Epithelial cell of prostate (primary cell): Measurements from ENCODE around the gene ISOC1.

Source experiments
- DNase-seq: peaks from one replicate; pipeline ENCODE4 v3.0.0-alpha.2; 2011; ENCODE audit warnings: low read depth, low spot score
- H3K27ac ChIP-seq: fragments of 450-650 bp; 2 replicates; pipeline ENCODE4 v1.5.1; 2017; ENCODE audit warnings: mild to moderate bottlenecking

Gene ISOC1

GRCh38 chr5:129122560-129122959, 28.0 kb downstream of the ISOC1 start:
- H3K27ac ChIP-seq, result no peak overlapping the region
- DNase-seq, result no peak

- DNase-seq, result no peak
- no peak overlapping the region for H3K27ac ChIP-seq
Measured at GRCh38 chr5:129124608-129125007, 30.1 kb downstream of the ISOC1 start.

DNA sequence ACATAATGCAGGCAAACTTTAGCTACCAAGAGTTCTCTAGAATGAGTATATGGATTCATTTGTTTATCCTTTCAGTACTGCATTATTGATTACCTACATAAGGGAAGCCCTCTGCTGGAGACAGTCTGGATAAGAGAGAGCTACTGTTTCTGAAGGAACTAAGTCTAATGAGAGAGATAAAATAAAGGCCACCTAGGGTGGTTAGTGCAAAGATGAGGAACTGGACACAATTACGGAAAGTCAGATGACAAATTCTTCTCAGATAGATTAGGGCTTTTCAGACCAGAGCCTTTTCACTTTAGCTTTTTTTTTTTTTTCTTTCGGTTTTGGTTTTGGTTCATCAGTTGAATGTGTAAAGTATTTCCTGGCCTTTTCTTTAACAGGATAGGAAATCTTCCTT, 31.3 kb downstream of the ISOC1 start:
- no peak for DNase-seq
- H3K27ac ChIP-seq, result no peak overlapping the region

DNA sequence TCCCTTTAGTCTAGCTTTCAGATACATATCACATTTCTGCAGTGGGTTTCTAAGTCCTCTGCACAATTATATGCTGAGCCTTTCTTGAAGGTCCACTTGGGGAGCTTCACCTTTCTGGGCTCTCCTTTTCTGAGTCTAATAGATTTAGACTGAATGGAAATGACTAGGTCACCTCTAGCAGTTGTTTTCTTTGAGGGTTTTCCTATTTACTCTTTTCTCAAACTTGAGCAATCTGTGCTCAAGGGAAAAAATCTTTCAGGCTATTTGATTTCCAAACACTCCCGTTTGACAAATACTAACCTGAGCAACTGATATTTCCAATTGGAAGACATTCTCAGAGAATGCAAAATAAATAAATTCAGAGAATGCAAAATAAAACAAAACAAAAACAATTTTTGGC, 39.0 kb downstream of the ISOC1 start:
- H3K27ac ChIP-seq, result no peak overlapping the region
- DNase-seq, result no peak

DNA sequence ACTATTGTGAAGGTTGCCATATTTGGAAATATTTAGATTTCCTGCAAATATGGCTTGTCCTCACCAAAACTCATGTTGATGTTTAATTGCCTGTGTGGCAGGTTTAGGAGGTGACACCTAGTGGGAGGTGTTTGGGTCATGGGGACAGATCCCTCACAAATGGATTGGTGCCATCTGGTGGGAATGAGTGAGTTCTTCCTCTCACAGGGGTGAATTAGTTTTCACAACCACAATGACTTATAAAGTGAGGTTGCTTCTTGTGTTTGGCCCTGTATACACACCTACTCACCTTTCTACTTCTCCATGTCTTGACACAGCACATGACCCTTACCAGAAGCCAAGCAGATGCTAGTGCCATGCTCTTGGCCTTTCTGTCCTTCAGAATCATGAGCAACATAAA, 41.1 kb downstream of the ISOC1 start:
- DNase-seq, result no peak
- H3K27ac ChIP-seq, result no peak overlapping the region

- no peak for DNase-seq
- no peak overlapping the region for H3K27ac ChIP-seq
Measured at GRCh38 chr5:129137637-129138036, 43.1 kb downstream of the ISOC1 start.

DNA sequence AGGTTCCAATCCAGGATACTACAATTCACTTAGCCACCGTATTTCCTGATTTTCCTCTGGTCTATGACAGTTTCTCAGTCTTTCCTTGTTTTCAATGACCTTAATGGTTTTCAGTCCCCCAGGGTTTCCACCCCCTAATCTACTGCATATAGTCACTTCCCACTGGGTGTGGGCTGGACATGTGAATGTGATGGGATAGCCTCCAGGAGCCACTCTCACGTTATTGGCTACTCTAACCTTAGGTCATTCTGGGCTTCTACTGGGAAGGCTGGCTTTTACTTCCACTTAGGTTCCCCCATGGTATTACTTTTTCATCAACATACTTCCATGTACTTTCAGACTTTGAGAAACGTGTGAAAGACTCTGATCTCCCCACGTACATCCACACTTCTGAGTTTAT, 46.5 kb downstream of the ISOC1 start:
- no peak overlapping the region for H3K27ac ChIP-seq
- DNase-seq, result no peak

DNA sequence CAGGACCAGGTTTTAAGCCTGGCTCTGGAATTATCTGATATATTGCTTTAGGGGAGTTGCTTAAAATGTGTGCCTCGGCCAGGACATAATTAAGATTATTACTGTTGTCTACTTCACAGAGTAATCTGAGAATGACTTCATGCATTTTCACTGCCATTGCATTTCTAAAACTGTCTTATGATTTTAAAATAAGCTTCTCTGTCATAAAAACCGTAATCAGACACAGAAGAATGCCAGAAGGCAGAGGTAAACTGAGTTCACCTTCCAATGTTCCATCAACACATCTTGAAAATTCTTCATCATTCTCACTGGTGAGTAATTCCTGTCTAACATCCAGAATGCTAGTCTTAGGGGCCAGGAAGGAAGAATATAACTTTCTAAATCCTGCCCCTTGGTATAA, 47.1 kb downstream of the ISOC1 start:
- no peak overlapping the region for H3K27ac ChIP-seq
- no peak for DNase-seq

- H3K27ac ChIP-seq, result no peak overlapping the region
- DNase-seq, result no peak
Measured at GRCh38 chr5:129155876-129156275, 61.3 kb downstream of the ISOC1 start.

DNA sequence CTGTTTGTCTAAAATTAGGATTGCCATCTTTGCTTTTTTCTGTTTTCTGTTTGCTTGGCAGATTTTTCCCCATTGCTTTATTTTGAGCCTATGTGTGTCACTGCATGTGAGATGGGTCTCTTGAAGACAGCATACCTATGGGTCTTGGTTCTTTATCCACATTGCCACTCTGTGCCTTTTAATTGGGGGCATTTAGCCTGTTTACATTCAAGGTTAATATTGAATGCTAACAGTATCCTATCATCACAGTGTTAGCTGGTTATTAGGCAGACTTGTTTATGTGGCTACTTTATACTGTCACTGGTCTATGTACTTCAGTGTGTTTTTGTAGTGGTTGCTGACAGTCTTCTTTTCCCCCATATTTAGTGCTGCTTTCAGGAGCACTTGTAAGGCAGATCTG, 67.3 kb downstream of the ISOC1 start:
- H3K27ac ChIP-seq, result no peak overlapping the region
- no peak for DNase-seq
